SKM-1 (cell line): ENCODE data around the gene HNMT.
"Not testable (repeated sequence)": the region's sequence is repeated elsewhere in the genome, so short reads cannot be mapped to it uniquely, and the experiment has no call there.

Source experiments
- DNase-seq: peaks from one replicate; lab custom pipeline; 2025; ENCODE audit not compliant: unreplicated experiment; lab: John Stamatoyannopoulos, UW

HNMT gene

GRCh38 chr2:137973280-137973679 lies 9.0 kb downstream of the HNMT start:
- DNase-seq, result no peak

- DNase-seq, result no peak
These were observed 11.3 kb downstream of the HNMT start for GRCh38 chr2:137975280-137976271.

GRCh38 chr2:137976274-137976673 lies 12.0 kb downstream of the HNMT start:
- no peak for DNase-seq

GRCh38 chr2:137977790-137978189 lies 13.5 kb downstream of the HNMT start:
- no peak for DNase-seq

GRCh38 chr2:137980459-137980858 lies 16.2 kb downstream of the HNMT start:
- DNase-seq, result no peak

GRCh38 chr2:137981112-137981656 lies 16.9 kb downstream of the HNMT start:
- peak; percentile 24 for DNase-seq

- no peak for DNase-seq
These were observed 19.3 kb downstream of the HNMT start for GRCh38 chr2:137983581-137983980.

GRCh38 chr2:137986268-137986667 lies 22.0 kb downstream of the HNMT start:
- DNase-seq, result no peak

- DNase-seq, result no peak
These were observed 22.7 kb downstream of the HNMT start for GRCh38 chr2:137987011-137987410.

GRCh38 chr2:137991078-137991477 lies 26.8 kb downstream of the HNMT start:
- DNase-seq, result no peak

GRCh38 chr2:137992039-137992646 lies 27.9 kb downstream of the HNMT start:
- no peak for DNase-seq

- not testable (repeated sequence) for DNase-seq
These were observed 29.6 kb downstream of the HNMT start for GRCh38 chr2:137993715-137994476.

GRCh38 chr2:137995368-137995767 lies 31.1 kb downstream of the HNMT start:
- not testable (repeated sequence) for DNase-seq

- not testable (repeated sequence) for DNase-seq
These were observed 31.9 kb downstream of the HNMT start for GRCh38 chr2:137996158-137996557.

GRCh38 chr2:137997733-137998132 lies 33.5 kb downstream of the HNMT start:
- no peak for DNase-seq

GRCh38 chr2:137998503-137998902 lies 34.2 kb downstream of the HNMT start:
- DNase-seq, result no peak

- DNase-seq, result no peak
These were observed 35.0 kb downstream of the HNMT start for GRCh38 chr2:137999273-137999672.

GRCh38 chr2:138000009-138000408 lies 35.7 kb downstream of the HNMT start:
- DNase-seq, result no peak

- no peak for DNase-seq
These were observed 36.5 kb downstream of the HNMT start for GRCh38 chr2:138000796-138001195.

- no peak for DNase-seq
These were observed 39.1 kb downstream of the HNMT start for GRCh38 chr2:138003411-138003810.

GRCh38 chr2:138007431-138007830 lies 43.2 kb downstream of the HNMT start:
- no peak for DNase-seq
